GM21423 (cell line): ENCODE measurements around the gene ABCA7.
"Not testable (repeated sequence)": the region's sequence is repeated elsewhere in the genome, so short reads cannot be mapped to it uniquely, and the experiment has no call there.

Experiments
- ATAC-seq: cut with Tn5 transposase; IDR thresholded peaks from one replicate; pipeline ENCODE4 v1.9.1; 2021; ENCODE audit warnings: mild to moderate bottlenecking, moderate library complexity; ENCODE audit not compliant: unreplicated experiment

The ABCA7 gene

DNA sequence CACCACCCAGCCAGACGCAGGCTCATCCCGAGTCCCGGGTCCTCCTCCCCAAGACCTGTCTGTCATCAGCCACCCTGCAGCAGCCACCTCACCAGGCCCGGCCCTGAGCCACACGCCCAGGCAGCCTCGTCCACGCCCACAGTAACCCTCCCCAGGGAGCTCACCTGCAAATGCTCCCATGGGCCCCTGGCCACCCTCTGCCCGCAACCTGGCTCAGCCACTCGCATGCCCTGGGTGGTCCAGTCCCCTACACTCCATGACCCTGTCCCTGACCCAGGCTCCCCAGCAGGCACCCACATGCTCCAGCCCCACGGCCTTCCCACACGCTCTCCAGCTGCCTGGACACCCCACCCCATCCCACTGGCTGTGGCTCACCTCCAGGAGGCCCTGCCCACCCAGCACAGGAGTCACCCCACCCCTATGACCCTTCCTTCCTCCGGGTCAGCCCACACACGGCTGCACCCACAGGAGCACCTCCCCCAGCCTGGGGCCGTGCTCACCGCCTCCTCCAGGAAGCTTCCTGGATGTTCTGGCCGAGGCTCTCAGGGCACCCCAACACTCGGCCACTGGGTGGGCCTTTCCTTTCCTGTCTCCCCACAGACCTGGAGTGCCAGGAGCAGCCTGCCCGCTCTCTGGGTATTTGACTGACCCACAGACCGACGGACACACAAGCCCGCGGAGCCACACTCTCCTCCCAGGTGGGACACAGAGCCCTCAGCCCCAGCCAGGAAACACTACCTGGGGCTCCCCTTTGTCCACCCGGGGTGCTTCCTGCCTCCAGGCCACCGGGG, 22.6 kb upstream of the ABCA7 start:
- no peak for ATAC-seq

DNA sequence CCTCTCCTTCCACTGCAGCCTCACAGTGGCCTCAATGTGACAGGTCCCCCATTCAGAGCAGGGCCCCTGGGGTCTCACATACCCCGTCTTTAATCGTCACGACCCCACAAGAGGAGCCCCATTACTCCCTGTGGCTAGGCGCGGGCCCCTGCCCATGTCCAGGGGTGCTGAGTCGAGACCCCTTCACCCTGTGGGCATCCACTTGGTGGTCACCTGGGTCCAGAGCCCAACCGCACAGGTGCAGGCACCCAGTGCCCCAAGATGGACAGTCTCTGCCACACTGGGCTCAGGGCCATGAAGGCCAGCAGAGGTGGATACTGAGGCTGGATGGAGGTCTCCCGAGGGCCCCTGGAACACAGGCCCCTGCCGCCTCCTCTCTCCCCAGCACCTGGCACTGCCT, 22.0 kb upstream of the ABCA7 start:
- ATAC-seq = no peak

DNA sequence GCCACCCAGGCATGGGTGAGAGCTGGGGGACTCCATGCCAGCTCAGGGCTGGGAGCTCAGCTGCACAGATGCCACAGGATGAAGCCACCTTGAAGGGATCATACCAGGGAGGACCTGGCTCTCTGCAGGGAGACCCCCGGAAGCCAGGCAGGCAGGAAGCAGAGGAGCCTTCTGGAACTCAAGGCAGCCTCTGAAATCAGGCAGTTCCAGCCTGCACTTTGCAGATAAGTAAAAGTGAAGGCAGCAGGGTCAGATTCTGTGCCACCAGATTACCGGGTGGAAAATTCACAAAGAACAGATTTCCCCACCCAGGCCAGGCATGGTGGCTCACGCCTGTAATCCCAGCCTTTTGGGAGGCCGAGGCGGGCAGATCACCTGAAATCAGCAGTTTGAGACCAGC, 21.5 kb upstream of the ABCA7 start:
- no peak for ATAC-seq

DNA sequence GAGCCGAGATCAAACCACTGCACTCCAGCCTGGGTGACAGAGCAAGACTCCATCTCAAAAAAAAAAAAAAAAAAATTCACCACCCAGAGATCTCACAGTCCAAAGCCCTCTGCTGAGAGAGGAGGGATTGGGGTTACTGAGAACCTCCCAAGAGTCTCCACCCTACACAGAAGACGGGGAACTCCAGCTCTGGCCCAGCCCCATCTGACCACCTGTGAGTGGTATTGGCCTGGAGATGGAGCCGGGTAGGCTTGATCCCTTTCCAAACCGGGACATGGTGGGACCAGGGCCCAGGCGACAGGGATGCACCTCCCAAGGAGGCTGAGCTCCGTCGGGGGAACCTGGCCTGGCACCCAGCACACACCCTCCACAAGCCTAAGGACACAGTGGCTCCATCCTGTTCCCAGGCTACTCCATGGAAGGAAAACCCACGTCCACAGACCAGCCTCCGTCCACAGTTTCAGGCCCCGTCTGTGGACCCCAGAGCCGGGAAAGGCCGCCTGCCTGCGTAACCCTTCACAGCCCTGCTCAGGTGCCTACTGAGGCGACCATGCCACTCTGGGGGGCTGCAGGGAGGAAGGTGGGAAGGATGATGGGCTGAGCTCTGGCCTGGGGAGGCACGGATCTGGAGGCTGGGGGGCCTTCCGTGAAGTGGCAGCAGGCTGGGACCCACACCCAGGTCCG, 20.8 kb upstream of the ABCA7 start:
- ATAC-seq = no peak

DNA sequence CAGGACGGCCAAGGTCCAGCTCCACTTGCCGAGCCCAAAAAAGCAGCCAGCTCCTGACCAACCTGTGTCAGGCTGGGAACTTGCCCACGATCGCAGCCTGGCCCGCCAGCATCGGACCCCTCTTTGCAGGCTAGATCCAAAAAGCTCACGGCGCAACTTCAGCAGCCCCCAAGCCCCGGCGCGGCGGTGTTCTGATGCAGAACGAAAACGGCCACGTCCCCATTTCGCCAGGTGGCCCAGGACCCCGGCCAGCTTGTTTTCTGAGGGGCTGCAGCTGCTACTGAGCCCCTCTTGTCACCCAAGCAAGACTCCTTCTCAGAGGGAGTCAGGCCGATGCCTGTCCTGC, 20.3 kb upstream of the ABCA7 start:
- no peak for ATAC-seq

DNA sequence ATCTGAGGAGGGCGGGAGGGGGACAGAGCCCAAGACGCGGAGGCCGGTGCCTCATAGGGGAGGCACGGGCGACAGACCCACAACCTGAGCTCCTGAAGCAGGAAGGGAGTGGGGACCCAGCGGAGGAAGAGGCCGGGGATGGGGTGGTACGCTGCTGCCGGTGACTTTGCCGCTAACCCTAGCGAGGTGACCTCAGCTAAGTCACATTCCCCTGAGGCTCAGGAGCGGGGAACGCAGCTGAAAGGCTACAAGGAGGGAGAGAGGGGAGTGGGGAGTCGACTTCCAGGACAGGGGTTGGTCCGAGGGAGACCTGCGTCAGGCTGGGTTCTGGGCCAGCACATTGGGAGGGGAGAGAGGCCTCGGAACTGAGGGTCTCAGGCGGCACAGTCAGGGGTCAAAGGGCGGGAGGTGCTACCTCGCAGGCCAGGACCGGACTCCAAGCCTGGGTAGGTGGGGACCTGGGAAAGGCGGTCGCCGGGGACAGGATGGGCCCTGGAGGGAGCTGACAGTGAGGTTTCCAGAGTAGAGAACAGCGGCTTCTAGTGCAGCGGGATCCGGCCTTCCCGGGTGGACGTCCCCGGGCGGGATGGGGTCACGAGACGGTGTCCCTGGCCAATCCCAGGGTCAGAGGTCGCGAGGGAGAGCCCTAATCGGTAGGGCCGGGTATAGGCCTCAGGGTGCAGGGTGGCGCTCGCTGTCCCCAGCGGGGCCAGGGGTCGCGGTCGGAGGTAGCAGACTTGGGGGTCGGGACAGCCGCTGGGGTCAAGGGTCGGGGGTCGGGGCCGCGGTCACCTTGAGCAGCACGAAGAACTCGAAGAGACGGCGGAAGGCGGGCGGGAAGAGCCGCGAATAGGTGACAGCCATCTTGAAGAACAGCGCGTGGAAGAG, 19.7 kb upstream of the ABCA7 start:
- ATAC-seq = no peak

DNA sequence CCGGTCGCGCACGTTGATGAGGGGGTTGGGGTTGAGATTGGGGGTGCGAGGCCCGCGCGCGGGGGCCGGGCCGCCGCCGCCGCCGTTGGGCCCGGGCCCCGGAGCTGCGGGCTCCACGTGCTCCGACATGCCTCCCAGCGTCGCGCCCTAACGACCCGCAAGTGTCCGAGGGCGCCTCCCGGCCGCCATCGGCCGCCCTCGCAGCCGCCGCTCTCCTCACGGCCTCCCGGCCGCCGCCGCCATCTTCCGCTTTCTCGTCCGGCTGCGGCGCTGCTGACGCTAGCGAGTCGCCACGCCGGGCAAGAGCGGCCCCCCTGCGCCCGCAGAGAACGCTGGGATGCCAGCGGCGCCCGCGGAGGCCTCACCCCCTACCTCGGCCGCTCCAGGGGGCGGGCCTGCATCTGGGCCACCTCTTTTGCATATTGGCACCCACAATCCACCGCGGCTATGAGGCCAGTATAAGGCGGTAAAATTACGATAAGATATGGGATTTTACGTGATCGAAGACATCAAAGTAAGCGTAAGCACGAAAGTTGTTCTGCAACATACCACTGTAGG, 19.0 kb upstream of the ABCA7 start, which contains the start of gene TMEM259:
Gene TMEM259, minus strand, starts transcription at position 256 of the 558 bp plus-strand sequence. Its CDS starts 127 bp downstream, at position 129.
- peak; percentile 83 for ATAC-seq

DNA sequence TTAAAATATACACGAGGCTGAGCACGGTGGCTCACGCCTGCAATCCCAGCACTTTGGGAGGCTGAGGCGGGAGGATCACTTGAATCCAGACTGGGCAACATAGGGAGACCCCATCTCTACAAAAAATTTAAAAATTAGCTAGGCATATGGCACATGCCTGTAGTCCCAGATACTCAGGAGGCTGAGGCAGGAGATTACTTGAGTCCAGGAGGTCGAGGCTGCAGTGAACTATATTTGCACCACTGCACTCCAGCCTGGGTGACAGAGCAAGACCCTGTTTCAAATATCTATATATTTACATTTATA, 16.1 kb upstream of the ABCA7 start:
- ATAC-seq = not testable (repeated sequence)

DNA sequence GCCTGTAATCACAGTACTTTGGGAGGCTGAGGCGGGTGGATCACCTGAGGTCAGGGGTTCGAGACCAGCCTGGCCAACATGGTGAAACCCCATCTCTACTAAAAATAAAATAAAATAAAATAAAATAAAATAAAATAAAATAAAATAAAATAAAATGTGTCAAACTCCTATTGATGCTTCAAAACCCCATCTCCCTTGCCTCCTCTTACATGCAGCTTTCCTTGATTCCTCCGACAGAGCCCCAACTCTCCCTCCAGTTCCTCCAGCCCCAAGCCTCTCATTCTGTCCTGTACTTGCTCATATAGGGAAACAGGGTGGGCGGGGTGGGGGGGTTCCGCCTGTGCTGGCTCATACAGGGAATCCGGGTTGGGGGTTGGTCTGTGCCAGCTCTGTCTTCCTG, 14.8 kb upstream of the ABCA7 start:
- ATAC-seq = not testable (repeated sequence)

DNA sequence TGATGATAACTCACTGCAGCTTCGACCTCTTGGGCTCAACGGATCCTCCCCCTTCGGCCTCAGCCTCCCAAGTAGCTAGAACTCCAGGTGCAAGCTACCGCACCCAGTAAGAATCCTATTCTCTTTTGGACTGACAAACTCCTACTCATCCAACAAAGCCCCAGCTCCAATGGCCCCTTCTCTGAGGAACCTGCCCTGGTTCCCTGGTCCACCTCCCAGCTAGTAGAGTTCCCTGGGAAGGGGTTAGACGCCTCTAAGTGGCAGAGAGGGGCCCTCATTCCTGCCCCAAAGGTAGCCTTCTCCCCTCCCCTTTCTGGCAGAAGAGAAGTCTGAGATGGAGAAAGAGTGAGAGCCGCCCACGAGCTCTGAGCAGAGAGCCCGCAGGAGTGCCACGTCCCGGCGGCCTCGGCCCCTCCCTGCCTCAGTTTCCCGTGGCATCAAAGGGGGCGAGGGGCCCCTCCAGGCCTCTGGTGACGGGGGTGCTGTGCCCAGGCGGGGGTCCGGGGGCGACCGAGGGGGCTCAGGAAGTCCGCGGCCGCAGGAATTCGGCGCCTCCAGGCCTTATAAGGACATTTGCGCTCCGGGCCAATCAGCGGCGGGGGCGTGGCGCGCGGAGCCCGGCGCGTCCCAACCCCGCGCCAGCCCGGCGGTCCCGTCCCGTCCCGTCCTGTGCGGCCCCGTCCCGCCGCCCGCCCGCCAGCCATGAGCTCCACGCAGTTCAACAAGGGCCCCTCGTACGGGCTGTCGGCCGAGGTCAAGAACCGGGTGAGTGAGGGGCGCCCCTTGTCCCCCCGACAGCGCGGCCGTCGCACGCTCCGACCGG, 13.7 kb upstream of the ABCA7 start, which contains the start of gene CNN2:
Gene CNN2, plus strand, starts transcription at position 649 of the 823 bp plus-strand sequence. Its CDS starts 54 bp downstream, at position 703.
- peak; percentile 41 for ATAC-seq

DNA sequence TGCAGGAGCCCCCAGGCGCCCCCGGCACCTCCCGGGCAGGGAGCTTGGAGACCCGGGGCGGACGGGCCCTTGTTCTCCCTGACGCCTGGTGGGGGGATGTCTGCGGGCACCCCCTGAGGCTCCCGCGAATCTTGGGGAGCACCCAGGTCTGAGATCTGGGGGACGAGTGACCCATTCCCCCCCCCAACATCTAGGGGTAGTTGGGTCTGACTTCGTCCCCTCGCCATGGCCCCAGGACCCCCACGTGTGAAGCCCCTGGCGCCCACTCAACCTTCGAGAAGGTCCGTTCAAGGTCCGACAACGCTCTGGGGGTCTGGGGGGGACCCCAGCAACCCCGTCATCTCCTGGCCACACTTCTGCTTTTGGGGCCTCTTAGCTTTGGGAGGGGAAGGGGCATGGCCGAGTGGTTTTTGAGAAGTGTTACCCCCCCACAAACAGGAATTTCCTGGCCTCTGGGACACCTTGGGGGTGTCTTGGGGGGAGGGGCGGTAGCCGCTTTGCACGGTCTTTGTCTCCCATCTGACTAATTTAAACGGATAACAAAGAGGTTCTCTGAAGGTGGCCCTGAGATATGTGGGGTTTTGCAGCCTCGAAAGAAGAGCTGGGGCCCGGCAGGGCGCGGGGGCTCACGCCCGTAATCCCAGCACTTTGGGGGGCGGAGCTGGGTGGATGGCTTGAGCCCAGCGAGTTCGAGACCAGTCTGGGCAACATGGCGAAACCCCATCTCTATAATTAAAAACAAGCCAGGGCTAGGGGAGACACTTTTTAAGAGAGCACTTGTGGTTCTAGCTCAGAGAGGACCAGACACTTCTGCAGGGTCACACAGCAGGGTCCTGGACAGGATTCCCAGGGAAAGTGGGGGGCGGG, 12.9 kb upstream of the ABCA7 start:
- peak; percentile 15 for ATAC-seq

DNA sequence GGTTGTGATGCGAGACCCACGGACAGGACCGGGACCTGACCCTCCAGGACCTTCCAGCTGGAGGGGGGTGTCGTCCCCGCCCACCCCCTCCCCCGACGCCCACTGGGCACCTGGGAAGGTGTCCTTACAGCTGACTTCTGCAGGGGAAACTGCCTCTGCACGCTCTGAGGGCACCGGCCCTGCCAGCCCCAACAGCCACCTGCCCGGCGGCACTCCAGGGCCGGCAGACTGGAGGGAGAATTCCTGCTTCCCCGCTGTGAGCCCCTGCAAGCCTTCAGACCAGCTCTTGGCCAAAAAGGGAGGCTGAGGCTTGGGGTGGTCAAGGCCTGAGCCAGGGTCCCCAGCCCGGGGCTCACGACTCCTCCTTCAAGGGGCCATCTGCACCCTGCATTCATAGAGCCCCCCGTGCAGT, 12.3 kb upstream of the ABCA7 start:
- no peak for ATAC-seq

DNA sequence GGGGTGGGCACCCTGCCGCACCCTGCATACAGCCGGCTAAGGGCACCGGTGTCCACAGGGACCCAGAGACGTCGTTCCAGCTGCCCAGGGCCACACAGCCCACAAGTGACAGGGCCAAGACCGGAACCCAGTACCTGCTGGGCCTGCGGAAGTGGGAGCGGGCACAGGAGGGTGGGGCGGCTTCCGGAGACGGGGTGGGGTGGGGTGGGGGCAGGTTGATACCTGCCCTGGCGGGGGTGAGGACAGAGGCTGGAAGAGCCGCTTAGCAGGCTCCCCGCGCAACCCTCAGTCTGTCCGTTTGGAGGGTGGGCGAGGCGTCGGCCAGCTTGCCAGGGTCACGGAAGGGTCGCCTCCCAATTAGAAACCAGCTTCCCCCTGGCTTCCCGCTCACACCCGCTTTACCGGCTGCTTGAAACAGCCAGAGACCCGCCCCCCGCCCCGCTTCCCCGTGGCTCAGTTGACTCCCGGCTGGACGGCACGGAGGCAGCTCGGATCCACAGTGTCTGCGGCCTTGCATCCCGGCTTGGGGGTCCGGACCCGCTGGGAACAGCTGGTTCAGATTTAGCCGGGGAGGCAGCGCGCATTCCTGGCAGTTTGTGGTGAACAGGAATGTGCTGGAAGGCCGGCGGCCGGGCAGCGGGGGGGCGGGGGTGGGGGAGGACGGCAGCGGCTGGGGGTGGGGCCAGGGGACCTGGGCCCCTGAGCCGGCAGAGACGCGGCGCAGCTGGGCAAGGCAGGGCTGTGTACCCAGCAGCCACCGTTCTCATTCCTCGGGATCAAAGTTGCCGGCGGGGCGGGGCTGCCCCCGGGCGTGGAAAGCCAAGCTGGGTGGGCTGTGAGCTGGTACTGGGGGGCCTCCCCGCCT, 11.6 kb upstream of the ABCA7 start:
- ATAC-seq = no peak

DNA sequence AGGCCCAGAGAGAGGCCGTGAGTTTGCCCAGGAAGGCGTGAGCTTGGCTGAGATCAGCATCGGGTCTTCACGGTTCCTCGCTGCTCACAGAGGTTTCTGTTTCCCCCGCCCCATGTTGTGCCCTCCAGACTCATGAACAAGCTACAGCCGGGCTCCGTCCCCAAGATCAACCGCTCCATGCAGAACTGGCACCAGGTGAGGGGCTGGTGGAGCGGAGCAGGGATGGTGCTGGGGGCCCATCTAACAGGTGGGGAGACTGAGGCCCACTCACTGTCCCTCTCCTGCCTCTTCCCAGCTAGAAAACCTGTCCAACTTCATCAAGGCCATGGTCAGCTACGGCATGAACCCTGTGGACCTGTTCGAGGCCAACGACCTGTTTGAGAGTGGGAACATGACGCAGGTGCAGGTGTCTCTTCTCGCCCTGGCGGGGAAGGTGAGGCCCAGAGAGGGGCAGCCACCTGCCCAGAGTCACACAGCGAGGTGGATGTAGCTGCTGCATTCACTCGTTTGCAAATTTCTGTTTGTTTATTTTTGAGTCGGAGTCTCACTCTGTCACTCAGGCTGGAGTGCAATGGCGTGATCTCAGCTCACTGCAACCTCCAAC, 7.5 kb upstream of the ABCA7 start:
- ATAC-seq = no peak

DNA sequence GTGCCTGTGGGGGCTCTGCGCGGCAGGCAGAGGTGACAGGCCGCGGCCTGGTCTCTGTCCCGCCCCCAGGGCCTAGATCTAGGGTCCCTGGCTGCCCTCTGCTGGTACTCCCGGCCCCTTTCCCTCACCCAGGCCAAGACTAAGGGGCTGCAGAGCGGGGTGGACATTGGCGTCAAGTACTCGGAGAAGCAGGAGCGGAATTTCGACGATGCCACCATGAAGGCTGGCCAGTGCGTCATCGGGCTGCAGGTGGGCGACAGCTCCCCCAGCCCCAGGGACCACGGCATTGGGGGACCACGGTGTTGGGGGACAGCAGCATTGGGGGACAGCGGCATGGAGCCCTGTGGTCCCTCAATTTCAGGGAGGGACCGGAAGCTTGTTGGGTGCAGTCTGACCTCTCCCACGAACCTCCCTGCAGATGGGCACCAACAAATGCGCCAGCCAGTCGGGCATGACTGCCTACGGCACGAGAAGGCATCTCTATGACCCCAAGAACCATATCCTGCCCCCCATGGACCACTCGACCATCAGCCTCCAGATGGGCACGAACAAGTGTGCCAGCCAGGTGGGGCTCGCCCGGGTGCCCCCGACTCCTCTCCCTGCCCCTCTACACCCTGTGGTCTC, 3.8 kb upstream of the ABCA7 start:
- ATAC-seq = no peak

DNA sequence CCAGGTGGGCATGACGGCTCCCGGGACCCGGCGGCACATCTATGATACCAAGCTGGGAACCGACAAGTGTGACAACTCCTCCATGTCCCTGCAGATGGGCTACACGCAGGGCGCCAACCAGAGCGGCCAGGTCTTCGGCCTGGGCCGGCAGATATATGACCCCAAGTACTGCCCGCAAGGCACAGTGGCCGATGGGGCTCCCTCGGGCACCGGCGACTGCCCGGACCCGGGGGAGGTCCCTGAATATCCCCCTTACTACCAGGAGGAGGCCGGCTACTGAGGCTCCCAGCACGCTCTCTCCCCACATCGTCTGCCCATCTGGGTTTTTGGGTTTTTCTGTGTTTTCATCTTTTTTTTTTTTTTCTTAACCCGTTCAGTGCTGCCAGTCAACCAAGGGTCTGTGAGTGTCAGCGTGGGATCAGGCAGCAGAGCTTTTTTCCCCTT, 2.3 kb upstream of the ABCA7 start:
- ATAC-seq = no peak

DNA sequence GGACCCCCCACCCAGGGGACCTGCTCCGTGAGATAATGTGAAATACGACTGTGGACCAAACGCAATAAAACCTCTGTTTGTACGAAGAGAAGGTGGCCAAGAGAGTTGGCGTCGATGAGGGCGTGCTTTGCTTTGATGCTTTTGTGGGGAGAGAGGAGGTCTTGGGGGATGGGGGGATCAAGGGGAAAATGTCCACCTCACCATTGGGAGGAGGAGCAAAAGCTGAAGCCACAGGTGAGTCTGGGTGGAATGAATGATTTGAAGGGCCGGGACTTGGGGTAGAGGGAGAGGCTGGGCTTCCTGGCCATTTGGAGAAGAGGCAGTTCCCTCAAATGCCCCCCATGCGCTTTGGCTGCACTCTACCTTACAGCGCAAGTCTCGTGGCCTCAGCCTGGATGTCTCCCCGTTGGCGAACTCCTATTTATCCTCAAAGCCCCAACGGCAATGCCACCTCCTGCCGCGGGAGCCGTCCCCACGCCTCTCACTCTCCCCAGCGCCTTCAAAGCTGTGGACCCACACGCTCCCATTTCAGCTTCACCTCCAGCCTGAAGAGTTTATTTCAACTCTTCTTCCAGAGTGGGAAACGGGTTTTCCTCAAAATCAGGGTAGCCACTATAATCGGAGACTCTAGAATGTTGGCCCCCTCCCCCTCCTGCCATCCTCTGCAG, 795 bp upstream of the ABCA7 start:
- no peak for ATAC-seq
